Transverse colon (tissue), 4 donors: Measurements from ENCODE around the gene NEO1.

Source experiments
- EP300 ChIP-seq: sonication (generic); formaldehyde crosslinking; IDR thresholded peaks from one replicate; pipeline ENCODE4 v1.6.1; 2017; ENCODE audit warnings: antibody characterized with exemption, low read depth
- POLR2A ChIP-seq: fragments of 450-650 bp; IDR thresholded peaks from one replicate; pipeline ENCODE4 v1.6.1; 2016; ENCODE audit warnings: antibody characterized with exemption, mild to moderate bottlenecking, moderate library complexity
- POLR2AphosphoS5 ChIP-seq, 3 donors: sonication (generic); formaldehyde crosslinking; IDR thresholded peaks; one replicate each; pipeline ENCODE4 v1.6.1; 2016; ENCODE audit warnings: antibody characterized with exemption in 3 of 3
- TF ChIP-seq, protein P1 (sequence below), 5 experiments: fragments of 200-600 bp in 3 of 5; fragments of 450-650 bp in 2 of 5; sonication (generic) in 3 of 5; IDR thresholded peaks; 1 replicate in 2 of 5; 2 replicates in 3 of 5; pipeline ENCODE4 v1.5.1; 2016 to 2017; ENCODE audit warnings: antibody characterized with exemption in 5 of 5, inconsistent platforms in 3 of 5, mild to moderate bottlenecking in 2 of 5, moderate library complexity in 1 of 5

DNA sequence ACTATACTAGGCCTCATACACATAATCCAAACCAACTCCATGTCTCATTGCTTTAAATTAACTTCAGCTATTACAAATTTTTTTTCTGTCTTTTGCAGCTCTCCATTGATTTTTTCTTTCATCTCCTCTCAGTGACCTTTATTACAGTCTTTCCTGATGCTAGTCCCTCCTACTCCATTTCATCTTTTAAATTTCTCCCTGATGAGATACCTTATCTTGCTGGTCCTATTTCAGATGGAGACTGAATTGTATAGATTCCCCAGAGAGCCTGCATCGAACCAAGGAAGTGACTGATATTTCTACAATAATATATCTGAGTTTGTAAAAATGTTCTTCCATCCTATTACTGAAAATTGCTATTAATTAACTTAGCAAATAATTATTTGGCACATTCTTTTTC, 45.7 kb upstream of the NEO1 start:
- TF ChIP-seq EP300 (no peak), POLR2AphosphoS5 (IDR thresholded peaks at IDR 0.05) (no peak), POLR2A (no peak)
- TF ChIP-seq, protein P1, sequence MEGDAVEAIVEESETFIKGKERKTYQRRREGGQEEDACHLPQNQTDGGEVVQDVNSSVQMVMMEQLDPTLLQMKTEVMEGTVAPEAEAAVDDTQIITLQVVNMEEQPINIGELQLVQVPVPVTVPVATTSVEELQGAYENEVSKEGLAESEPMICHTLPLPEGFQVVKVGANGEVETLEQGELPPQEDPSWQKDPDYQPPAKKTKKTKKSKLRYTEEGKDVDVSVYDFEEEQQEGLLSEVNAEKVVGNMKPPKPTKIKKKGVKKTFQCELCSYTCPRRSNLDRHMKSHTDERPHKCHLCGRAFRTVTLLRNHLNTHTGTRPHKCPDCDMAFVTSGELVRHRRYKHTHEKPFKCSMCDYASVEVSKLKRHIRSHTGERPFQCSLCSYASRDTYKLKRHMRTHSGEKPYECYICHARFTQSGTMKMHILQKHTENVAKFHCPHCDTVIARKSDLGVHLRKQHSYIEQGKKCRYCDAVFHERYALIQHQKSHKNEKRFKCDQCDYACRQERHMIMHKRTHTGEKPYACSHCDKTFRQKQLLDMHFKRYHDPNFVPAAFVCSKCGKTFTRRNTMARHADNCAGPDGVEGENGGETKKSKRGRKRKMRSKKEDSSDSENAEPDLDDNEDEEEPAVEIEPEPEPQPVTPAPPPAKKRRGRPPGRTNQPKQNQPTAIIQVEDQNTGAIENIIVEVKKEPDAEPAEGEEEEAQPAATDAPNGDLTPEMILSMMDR (IDR thresholded peaks at IDR 0.05) = no peak
